ENCODE data around the gene SAMD1. TPM values are rescaled to one million over a fixed set of nuclear protein-coding genes. Genes with fewer than 3 reads are reported as not detected.

SAMD1 gene
- total and polyA plus RNA-seq, 2 donors (not counting 1 experiment from before 2014, with no cell fraction given): 7.3 to 19.0 TPM

- no peak for TF ChIP-seq EZH2 (IDR thresholded peaks at IDR 0.05; ENCODE audit: low read length, missing control alignments)
- TF ChIP-seq, protein P1, sequence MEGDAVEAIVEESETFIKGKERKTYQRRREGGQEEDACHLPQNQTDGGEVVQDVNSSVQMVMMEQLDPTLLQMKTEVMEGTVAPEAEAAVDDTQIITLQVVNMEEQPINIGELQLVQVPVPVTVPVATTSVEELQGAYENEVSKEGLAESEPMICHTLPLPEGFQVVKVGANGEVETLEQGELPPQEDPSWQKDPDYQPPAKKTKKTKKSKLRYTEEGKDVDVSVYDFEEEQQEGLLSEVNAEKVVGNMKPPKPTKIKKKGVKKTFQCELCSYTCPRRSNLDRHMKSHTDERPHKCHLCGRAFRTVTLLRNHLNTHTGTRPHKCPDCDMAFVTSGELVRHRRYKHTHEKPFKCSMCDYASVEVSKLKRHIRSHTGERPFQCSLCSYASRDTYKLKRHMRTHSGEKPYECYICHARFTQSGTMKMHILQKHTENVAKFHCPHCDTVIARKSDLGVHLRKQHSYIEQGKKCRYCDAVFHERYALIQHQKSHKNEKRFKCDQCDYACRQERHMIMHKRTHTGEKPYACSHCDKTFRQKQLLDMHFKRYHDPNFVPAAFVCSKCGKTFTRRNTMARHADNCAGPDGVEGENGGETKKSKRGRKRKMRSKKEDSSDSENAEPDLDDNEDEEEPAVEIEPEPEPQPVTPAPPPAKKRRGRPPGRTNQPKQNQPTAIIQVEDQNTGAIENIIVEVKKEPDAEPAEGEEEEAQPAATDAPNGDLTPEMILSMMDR (conservative IDR thresholded peaks at IDR 0.05 in 1 of 2, IDR thresholded peaks at IDR 0.05 in 1 of 2; ENCODE audit: low read depth in 1 of 2, low read length in 2 of 2): no peak
- Histone ChIP-seq H3K79me2 (ENCODE audit: control insufficient read depth, insufficient read depth, low read length) (no peaks in the 10 kb centered on the region), H3K4me2 (ENCODE audit: extremely low read depth, insufficient read depth, low read length) (no peak overlapping the region), H3K9ac (ENCODE audit: insufficient read depth, low read length) (no peak overlapping the region), H3K4me3 (replicated peaks in 1 of 4; ENCODE audit: control extremely low read depth in 1 of 4, insufficient read depth in 1 of 4, low read depth in 3 of 4, low read length in 4 of 4) (no peak overlapping the region), H2AFZ (ENCODE audit: low read length) (no peak overlapping the region), H3K36me3 (ENCODE audit: control insufficient read depth, insufficient read depth, low read length) (no peaks in the 10 kb centered on the region), H3K27me3 (ENCODE audit: control insufficient read depth, insufficient read depth, low read length) (no peaks in the 10 kb centered on the region), H3K27ac (ENCODE audit: insufficient read depth, low read length) (no peak overlapping the region), H3K4me1 (ENCODE audit: control insufficient read depth, extremely low read depth, insufficient read depth, low read length) (no peaks in the 10 kb centered on the region), H4K20me1 (ENCODE audit: control insufficient read depth, extremely low read depth, insufficient read depth, low read length) (no peaks in the 10 kb centered on the region), H3K9me3 (ENCODE audit: control insufficient read depth, insufficient read depth, low read depth, low read length) (no peaks in the 10 kb centered on the region)
- no peak for DNase-seq (ENCODE audit: low read depth in 2 of 2)
Measured at GRCh38 chr19:14039181-14039580, 51.4 kb downstream of the SAMD1 start.

Other genes with a start within 250 kb of the SAMD1 start
- gene NANOS3, start 213.6 kb downstream of the SAMD1 start, total RNA-seq: not detected in 2 replicates
- not detected in 2 replicates for gene NANOS3, start 213.6 kb downstream of the SAMD1 start, polyA plus RNA-seq
- gene BRME1, start 184.6 kb downstream of the SAMD1 start, total RNA-seq: 0.51 and 0.83 TPM in 2 replicates
- 0.23 and 0.29 TPM in 2 replicates for gene BRME1, start 184.6 kb downstream of the SAMD1 start, polyA plus RNA-seq
- 5.1 and 10.6 TPM in 2 replicates for gene CC2D1A, start 184.6 kb downstream of the SAMD1 start, total RNA-seq
- 7.0 and 9.3 TPM in 2 replicates for gene CC2D1A, start 184.6 kb downstream of the SAMD1 start, polyA plus RNA-seq
- gene PODNL1, start 152.3 kb downstream of the SAMD1 start, total RNA-seq: 1.0 and 2.1 TPM in 2 replicates
- gene PODNL1, start 152.3 kb downstream of the SAMD1 start, polyA plus RNA-seq: 3.5 and 6.9 TPM in 2 replicates
- gene DCAF15, start 138.2 kb downstream of the SAMD1 start, total RNA-seq: 5.1 and 6.3 TPM in 2 replicates
- gene DCAF15, start 138.2 kb downstream of the SAMD1 start, polyA plus RNA-seq: 9.5 and 14.3 TPM in 2 replicates
- gene RFX1, start 84.4 kb downstream of the SAMD1 start, total RNA-seq: 1.0 and 2.6 TPM in 2 replicates
- gene RFX1, start 84.4 kb downstream of the SAMD1 start, polyA plus RNA-seq: 0.44 and 2.4 TPM in 2 replicates
- not detected in 2 replicates for gene RLN3, start 62.6 kb downstream of the SAMD1 start, total RNA-seq
- not detected in 2 replicates for gene RLN3, start 62.6 kb downstream of the SAMD1 start, polyA plus RNA-seq
- gene IL27RA, start 59.0 kb downstream of the SAMD1 start, total RNA-seq: 2.1 and 2.6 TPM in 2 replicates
- 0.84 and 1.2 TPM in 2 replicates for gene IL27RA, start 59.0 kb downstream of the SAMD1 start, polyA plus RNA-seq
- gene PALM3, start 28.7 kb downstream of the SAMD1 start, total RNA-seq: 0.51 and 1.3 TPM in 2 replicates
- 0.02 and 0.20 TPM in 2 replicates for gene PALM3, start 28.7 kb downstream of the SAMD1 start, polyA plus RNA-seq
- 0.77 and 0.83 TPM in 2 replicates for gene MISP3, start 18.0 kb downstream of the SAMD1 start, total RNA-seq
- 0.33 and 0.41 TPM in 2 replicates for gene MISP3, start 18.0 kb downstream of the SAMD1 start, polyA plus RNA-seq
- not detected in 2 replicates for gene C19orf67, start 5.0 kb downstream of the SAMD1 start, total RNA-seq
- gene C19orf67, start 5.0 kb downstream of the SAMD1 start, polyA plus RNA-seq: not detected in 2 replicates
- gene PRKACA, start 27.0 kb upstream of the SAMD1 start, total RNA-seq: 30.6 and 43.6 TPM in 2 replicates
- gene PRKACA, start 27.0 kb upstream of the SAMD1 start, polyA plus RNA-seq: 67.4 and 104 TPM in 2 replicates
- 0.26 and 2.6 TPM in 2 replicates for gene ASF1B, start 45.8 kb upstream of the SAMD1 start, total RNA-seq
- 6.5 and 26.2 TPM in 2 replicates for gene ASF1B, start 45.8 kb upstream of the SAMD1 start, polyA plus RNA-seq
- 3.1 and 3.5 TPM in 2 replicates for gene ADGRL1, start 115.4 kb upstream of the SAMD1 start, total RNA-seq
- 0.88 and 1.7 TPM in 2 replicates for gene ADGRL1, start 115.4 kb upstream of the SAMD1 start, polyA plus RNA-seq